Germinal center (tissue), 1 donor: ENCODE results near the gene ARHGAP6.
"Not testable (repeated sequence)": the region's sequence is repeated elsewhere in the genome, so short reads cannot be mapped to it uniquely, and the experiment has no call there.

Experiments
- DNase-seq: peaks from one replicate; pipeline ENCODE4 v3.0.0; 2012; ENCODE audit warnings: mixed read lengths, low spot score

Gene ARHGAP6

GRCh38 chrX:11399489-11400094, 266.1 kb downstream of the ARHGAP6 start:
- no peak for DNase-seq

- DNase-seq: no peak
These were observed 266.9 kb downstream of the ARHGAP6 start for GRCh38 chrX:11398785-11399184.

- DNase-seq: no peak
These were observed 267.6 kb downstream of the ARHGAP6 start for GRCh38 chrX:11398139-11398538.

GRCh38 chrX:11397680-11398079, 268.0 kb downstream of the ARHGAP6 start:
- DNase-seq: no peak

GRCh38 chrX:11395859-11396258, 269.9 kb downstream of the ARHGAP6 start:
- DNase-seq: no peak

GRCh38 chrX:11393949-11394654, 271.6 kb downstream of the ARHGAP6 start:
- no peak for DNase-seq

- no peak for DNase-seq
These were observed 278.9 kb downstream of the ARHGAP6 start for GRCh38 chrX:11386812-11387211.

- no peak for DNase-seq
These were observed 279.7 kb downstream of the ARHGAP6 start for GRCh38 chrX:11386001-11386523.

GRCh38 chrX:11382930-11383329, 282.8 kb downstream of the ARHGAP6 start:
- DNase-seq: no peak

- peak; percentile 10 for DNase-seq
These were observed 284.3 kb downstream of the ARHGAP6 start for GRCh38 chrX:11381464-11381863.

- no peak for DNase-seq
These were observed 285.4 kb downstream of the ARHGAP6 start for GRCh38 chrX:11380187-11380844.

GRCh38 chrX:11376163-11376562, 289.6 kb downstream of the ARHGAP6 start:
- DNase-seq: no peak

- no peak for DNase-seq
These were observed 290.1 kb downstream of the ARHGAP6 start for GRCh38 chrX:11375614-11376119.

- DNase-seq: no peak
These were observed 291.1 kb downstream of the ARHGAP6 start for GRCh38 chrX:11374570-11374969.

- DNase-seq: no peak
These were observed 294.6 kb downstream of the ARHGAP6 start for GRCh38 chrX:11371106-11371505.

GRCh38 chrX:11367609-11368430, 297.9 kb downstream of the ARHGAP6 start:
- no peak for DNase-seq

- no peak for DNase-seq
These were observed 298.6 kb downstream of the ARHGAP6 start for GRCh38 chrX:11366998-11367595.

GRCh38 chrX:11365426-11365825, 300.3 kb downstream of the ARHGAP6 start:
- no peak for DNase-seq

GRCh38 chrX:11364835-11365234, 300.9 kb downstream of the ARHGAP6 start:
- DNase-seq: no peak

- DNase-seq: not testable (repeated sequence)
These were observed 301.9 kb downstream of the ARHGAP6 start for GRCh38 chrX:11363825-11364224.

- peak; percentile 40 for DNase-seq
These were observed 302.6 kb downstream of the ARHGAP6 start for GRCh38 chrX:11363069-11363594.
